ENCODE data around the gene UBXN1.
"Not testable (repeated sequence)": the region's sequence is repeated elsewhere in the genome, so short reads cannot be mapped to it uniquely, and the experiment has no call there.

The UBXN1 gene

GRCh38 chr11:62676698-62677097, 2.2 kb downstream of the UBXN1 start:
- in situ Hi-C loops (cut with HindIII; ENCODE audit: low sequenced_read_pairs) = loop anchor here (10.0 kb wide), 1 partner anchor 252 kb away; no protein-coding TSS in a partner anchor

- in situ Hi-C loops (cut with HindIII; ENCODE audit: low sequenced_read_pairs) = loop anchor here (10.0 kb wide), 1 partner anchor 251 kb away; no protein-coding TSS in a partner anchor
These were observed 3.5 kb downstream of the UBXN1 start for GRCh38 chr11:62675415-62675814.

GRCh38 chr11:62673196-62673525, 5.7 kb downstream of the UBXN1 start:
- in situ Hi-C loops (cut with HindIII; ENCODE audit: low sequenced_read_pairs) = loop anchor here (10.0 kb wide), 1 partner anchor 248 kb away; no protein-coding TSS in a partner anchor

- in situ Hi-C loops (cut with HindIII; ENCODE audit: low sequenced_read_pairs) = loop anchor here (10.0 kb wide), 1 partner anchor 247 kb away; no protein-coding TSS in a partner anchor
These were observed 7.1 kb downstream of the UBXN1 start, which contains the start of the genes LBHD1 and UQCC3 for GRCh38 chr11:62671608-62672389. Gene LBHD1 (minus strand): TSS chr11:62672267. CDS start chr11:62670031, 2,236 bp downstream. Gene UQCC3 (plus strand): TSS chr11:62671673. CDS start chr11:62671746, 73 bp downstream.

- in situ Hi-C loops (cut with HindIII; ENCODE audit: low sequenced_read_pairs) = loop anchor here (10.0 kb wide), 1 partner anchor 246 kb away; no protein-coding TSS in a partner anchor
These were observed 7.7 kb downstream of the UBXN1 start for GRCh38 chr11:62671236-62671607.

GRCh38 chr11:62669420-62670161, 9.3 kb downstream of the UBXN1 start:
- in situ Hi-C loops (cut with HindIII; ENCODE audit: low sequenced_read_pairs) = loop anchor here (10.0 kb wide), 1 partner anchor 245 kb away; no protein-coding TSS in a partner anchor

GRCh38 chr11:62667460-62667859, 11.4 kb downstream of the UBXN1 start:
- in situ Hi-C loops (cut with HindIII; ENCODE audit: low sequenced_read_pairs) = no loop called here

GRCh38 chr11:62666259-62666926, 12.5 kb downstream of the UBXN1 start:
- in situ Hi-C loops (cut with HindIII; ENCODE audit: low sequenced_read_pairs) = no loop called here

- in situ Hi-C loops (cut with HindIII; ENCODE audit: low sequenced_read_pairs) = no loop called here
These were observed 13.1 kb downstream of the UBXN1 start for GRCh38 chr11:62665599-62666258.

- in situ Hi-C loops (cut with HindIII; ENCODE audit: low sequenced_read_pairs) = no loop called here
These were observed 13.7 kb downstream of the UBXN1 start, which contains the start of the genes C11orf98 and CSKMT for GRCh38 chr11:62665075-62665598. Gene C11orf98 (minus strand): TSS chr11:62665210. CDS start chr11:62665169, 41 bp downstream. Gene CSKMT (plus strand): TSS chr11:62665312. CDS start chr11:62665880, 568 bp downstream.

GRCh38 chr11:62664405-62665074, 14.3 kb downstream of the UBXN1 start:
- in situ Hi-C loops (cut with HindIII; ENCODE audit: low sequenced_read_pairs) = no loop called here

- in situ Hi-C loops (cut with HindIII; ENCODE audit: low sequenced_read_pairs) = no loop called here
These were observed 22.0 kb downstream of the UBXN1 start for GRCh38 chr11:62656796-62657429.

- in situ Hi-C loops (cut with HindIII; ENCODE audit: low sequenced_read_pairs) = no loop called here
These were observed 24.6 kb downstream of the UBXN1 start for GRCh38 chr11:62654297-62654696.

- in situ Hi-C loops (cut with HindIII; ENCODE audit: low sequenced_read_pairs) = no loop called here
These were observed 26.5 kb downstream of the UBXN1 start for GRCh38 chr11:62652161-62653006.

GRCh38 chr11:62650283-62650682, 28.6 kb downstream of the UBXN1 start:
- in situ Hi-C loops (cut with HindIII; ENCODE audit: low sequenced_read_pairs) = not testable (repeated sequence)

GRCh38 chr11:62649486-62649885, 29.4 kb downstream of the UBXN1 start:
- in situ Hi-C loops (cut with HindIII; ENCODE audit: low sequenced_read_pairs) = no loop called here

GRCh38 chr11:62648967-62649364, 29.9 kb downstream of the UBXN1 start:
- in situ Hi-C loops (cut with HindIII; ENCODE audit: low sequenced_read_pairs) = no loop called here
